PFSK-1 (cell line): ENCODE data around the gene MPDU1.

Experiments used
- FOXP2 ChIP-seq: optimal IDR thresholded peaks from 2 replicates; pipeline ENCODE3; 2011; ENCODE audit warnings: borderline replicate concordance, control low read depth, inconsistent platforms; ENCODE audit not compliant: insufficient read depth; ENCODE audit errors: extremely low read length, extremely low read depth
- POLR2AphosphoS5 ChIP-seq: IDR thresholded peaks from 2 replicates; pipeline ENCODE4 v1.6.1; 2012; ENCODE audit warnings: low read depth, mild to moderate bottlenecking, control low read depth, low read length, moderate library complexity
- REST ChIP-seq, 2 experiments: IDR thresholded peaks; 2 replicates each; pipeline versions ENCODE4 v1.6.1 to v1.8.0; 2011 to 2012; ENCODE audit warnings: low read depth in 2 of 2, low read length in 2 of 2, control low read depth in 1 of 2, inconsistent platforms in 1 of 2, mild to moderate bottlenecking in 1 of 2, moderate library complexity in 1 of 2; ENCODE audit not compliant: insufficient read depth in 1 of 2
- SIN3A ChIP-seq: IDR thresholded peaks from 2 replicates; pipeline ENCODE4 v1.6.1; 2012; ENCODE audit warnings: mild to moderate bottlenecking, low read length, moderate library complexity, borderline replicate concordance; ENCODE audit not compliant: insufficient read depth
- TAF1 ChIP-seq: IDR thresholded peaks from 2 replicates; pipeline ENCODE4 v1.6.1; 2012; ENCODE audit warnings: low read length, control low read depth, borderline replicate concordance; ENCODE audit not compliant: insufficient read depth

Gene MPDU1

GRCh38 chr17:7627250-7628121 lies 43.8 kb downstream of the MPDU1 start, which contains the start of gene SAT2:
Gene SAT2 (minus strand): TSS chr17:7627821. CDS start chr17:7627635, 186 bp downstream.
- TF ChIP-seq TAF1 (peak; percentile 81; the same call in 1 of the 2 replicates), SIN3A (no peak), POLR2AphosphoS5 (peak; percentile 95), FOXP2 (no peak), REST (IDR thresholded peaks at IDR 0.05; ENCODE audit: insufficient read depth in 1 of 2, low read depth in 2 of 2, low read length in 2 of 2) (0 out of 4 replicates have a peak, but pooled peaks of 1 of the 2 experiments have one; percentile 9)

GRCh38 chr17:7629939-7630571 lies 46.4 kb downstream of the MPDU1 start, which contains the start of gene SHBG:
Gene SHBG (plus strand): TSS chr17:7630135. CDS start chr17:7630173, 38 bp downstream.
- no peak for TF ChIP-seq POLR2AphosphoS5
- no peak for TF ChIP-seq SIN3A
- TF ChIP-seq REST (IDR thresholded peaks at IDR 0.05; ENCODE audit: insufficient read depth in 1 of 2, low read depth in 2 of 2, low read length in 2 of 2), result no peak
- no peak for TF ChIP-seq TAF1
- no peak for TF ChIP-seq FOXP2

GRCh38 chr17:7631398-7632380 lies 48.0 kb downstream of the MPDU1 start:
- no peak for TF ChIP-seq TAF1
- no peak for TF ChIP-seq REST (IDR thresholded peaks at IDR 0.05; ENCODE audit: insufficient read depth in 1 of 2, low read depth in 2 of 2, low read length in 2 of 2)
- TF ChIP-seq FOXP2, result no peak
- TF ChIP-seq SIN3A, result no peak
- no peak for TF ChIP-seq POLR2AphosphoS5

- TF ChIP-seq TAF1 (no peak), SIN3A (no peak), FOXP2 (no peak), REST (IDR thresholded peaks at IDR 0.05; ENCODE audit: insufficient read depth in 1 of 2, low read depth in 2 of 2, low read length in 2 of 2) (no peak), POLR2AphosphoS5 (no peak)
Observed at GRCh38 chr17:7632492-7632894, 48.8 kb downstream of the MPDU1 start.
